RWPE2 (cell line): ENCODE data around the gene LGALS16.
"Not testable (repeated sequence)": the region's sequence is repeated elsewhere in the genome, so short reads cannot be mapped to it uniquely, and the experiment has no call there.

Source experiments
- ATAC-seq: fragments of 200-7000 bp; cut with Tn5 transposase; 3 replicates; pipeline ENCODE4 v1.9.1; 2021; ENCODE audit warnings: low read depth
- DNase-seq: peaks from one replicate; pipeline ENCODE4 v3.0.0-alpha.2; 2020; ENCODE audit warnings: low spot score
- H3K27ac ChIP-seq: fragments of 450-650 bp; 2 replicates; pipeline ENCODE4 v1.5.1; 2017; ENCODE audit warnings: mild to moderate bottlenecking; ENCODE audit not compliant: poor library complexity, severe bottlenecking
- H3K27me3 ChIP-seq: fragments of 250-450 bp; sonication (Bioruptor Pico); 2 replicates; pipeline ENCODE4 v1.5.1; 2021; ENCODE audit warnings: mild to moderate bottlenecking, moderate library complexity; ENCODE audit not compliant: insufficient read depth, poor library complexity, severe bottlenecking
- H3K36me3 ChIP-seq: fragments of 250-450 bp; sonication (Bioruptor Pico); 2 replicates; pipeline ENCODE4 v1.5.1; 2020; ENCODE audit warnings: low read depth, mild to moderate bottlenecking, moderate library complexity
- H3K4me1 ChIP-seq: fragments of 250-450 bp; sonication (Bioruptor Pico); 2 replicates; pipeline ENCODE4 v1.5.1; 2021; ENCODE audit warnings: mild to moderate bottlenecking, moderate library complexity; ENCODE audit not compliant: insufficient read depth, poor library complexity, severe bottlenecking
- H3K4me3 ChIP-seq: fragments of 250-450 bp; sonication (Bioruptor Pico); 2 replicates; pipeline ENCODE4 v1.5.1; 2021; ENCODE audit warnings: mild to moderate bottlenecking, moderate library complexity; ENCODE audit not compliant: severe bottlenecking
- H3K9me3 ChIP-seq: fragments of 250-450 bp; sonication (Bioruptor Pico); 2 replicates; pipeline ENCODE4 v1.5.1; 2021; ENCODE audit warnings: mild to moderate bottlenecking, moderate library complexity; ENCODE audit not compliant: severe bottlenecking
- CTCF ChIP-seq: fragments of 450-650 bp; IDR thresholded peaks from one replicate; pipeline ENCODE4 v1.5.1; 2017; ENCODE audit warnings: mild to moderate bottlenecking, moderate library complexity; ENCODE audit not compliant: poor library complexity, severe bottlenecking

Gene LGALS16

GRCh38 chr19:39623946-39624345 is 31.8 kb upstream of the LGALS16 start:
- no peak overlapping the region for H3K4me3 ChIP-seq
- ATAC-seq: no peak
- peaks cover 25% of the 10 kb centered on the region for H3K27me3 ChIP-seq
- TF ChIP-seq CTCF: no peak
- no peaks in the 10 kb centered on the region for H3K4me1 ChIP-seq
- no peak for DNase-seq
- H3K36me3 ChIP-seq: no peaks in the 10 kb centered on the region
- no peak overlapping the region for H3K27ac ChIP-seq
- no peaks in the 10 kb centered on the region for H3K9me3 ChIP-seq

DNA sequence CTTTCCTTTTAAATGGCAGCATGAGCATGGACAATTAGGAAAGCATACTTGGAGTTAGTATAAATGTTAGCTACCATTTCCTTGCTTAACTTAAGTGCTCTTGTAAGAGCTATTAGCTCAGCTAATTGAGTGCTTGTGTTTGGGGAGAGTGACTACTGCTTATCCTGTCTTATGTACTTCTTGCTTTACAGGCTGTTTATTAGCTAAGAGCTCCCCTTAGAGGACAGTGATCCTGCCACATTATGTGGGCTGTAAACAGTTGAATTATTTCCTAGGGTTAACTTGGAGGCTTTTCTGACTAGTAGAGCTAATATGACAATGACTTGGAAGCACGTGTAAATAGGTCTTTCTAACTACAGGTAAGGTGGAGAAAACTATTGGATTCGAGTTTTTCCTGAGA is 28.1 kb upstream of the LGALS16 start:
- H3K27me3 ChIP-seq, H3K9me3 ChIP-seq, H3K27ac ChIP-seq, H3K4me1 ChIP-seq, H3K4me3 ChIP-seq, DNase-seq, H3K36me3 ChIP-seq, ATAC-seq: not testable (repeated sequence)
- TF ChIP-seq CTCF: peak; percentile 17

DNA sequence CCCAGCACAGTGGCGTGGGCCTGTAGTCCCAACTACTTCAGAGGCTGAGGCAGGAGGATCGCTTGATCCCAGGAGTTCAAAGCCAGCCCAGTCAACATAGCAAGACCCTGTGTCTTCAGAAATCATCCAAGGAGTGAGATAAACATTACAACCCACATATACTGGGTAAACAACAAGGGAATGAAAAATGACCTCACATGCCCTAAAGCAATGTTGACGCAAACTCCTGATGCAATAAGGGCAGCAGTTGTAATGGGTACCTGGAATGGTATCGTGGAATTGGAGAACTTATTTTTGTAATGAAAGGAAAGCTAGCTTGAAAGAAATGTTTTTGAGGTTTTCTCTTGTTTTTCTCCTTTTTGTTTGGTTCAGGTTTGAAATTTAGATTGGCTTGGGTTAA is 24.5 kb upstream of the LGALS16 start:
- H3K27me3 ChIP-seq: peaks cover 5% of the 10 kb centered on the region
- no peak for ATAC-seq
- no peaks in the 10 kb centered on the region for H3K36me3 ChIP-seq
- H3K4me1 ChIP-seq: no peaks in the 10 kb centered on the region
- H3K9me3 ChIP-seq: no peaks in the 10 kb centered on the region
- no peak for DNase-seq
- no peak overlapping the region for H3K4me3 ChIP-seq
- TF ChIP-seq CTCF: no peak
- no peak overlapping the region for H3K27ac ChIP-seq

GRCh38 chr19:39631626-39632025 is 24.1 kb upstream of the LGALS16 start:
- TF ChIP-seq CTCF: no peak
- Histone ChIP-seq H3K27ac (no peak overlapping the region), H3K27me3 (peaks cover 5% of the 10 kb centered on the region), H3K9me3 (no peaks in the 10 kb centered on the region), H3K36me3 (no peaks in the 10 kb centered on the region), H3K4me3 (no peak overlapping the region), H3K4me1 (no peaks in the 10 kb centered on the region)
- no peak for DNase-seq
- ATAC-seq: no peak

DNA sequence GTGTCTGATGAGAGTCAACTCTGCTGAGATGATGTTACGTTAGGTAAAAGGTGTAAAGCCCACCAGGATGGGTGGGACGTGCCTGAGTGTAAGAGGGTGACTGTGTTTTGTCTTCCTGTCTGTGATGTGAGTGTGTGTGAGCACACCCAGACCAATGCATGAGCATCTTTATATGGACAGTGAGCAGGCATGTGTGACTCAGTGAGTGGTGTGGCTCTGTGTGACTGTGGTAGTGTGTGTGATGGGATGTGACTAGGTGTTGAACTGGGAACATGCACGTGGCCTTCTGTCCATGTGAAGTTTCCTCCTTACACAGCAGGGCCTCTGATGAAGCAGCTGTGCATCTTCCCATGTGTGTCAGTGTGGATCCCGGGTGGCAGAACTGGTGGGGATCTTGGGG is 17.8 kb upstream of the LGALS16 start:
- Histone ChIP-seq H3K4me1 (no peaks in the 10 kb centered on the region), H3K36me3 (no peaks in the 10 kb centered on the region), H3K4me3 (no peak overlapping the region), H3K27ac (no peak overlapping the region), H3K27me3 (peaks cover 11% of the 10 kb centered on the region), H3K9me3 (no peaks in the 10 kb centered on the region)
- no peak for TF ChIP-seq CTCF
- DNase-seq (no peak), ATAC-seq (no peak)
